ELF-1 (cell line): ENCODE measurements around the gene BACE2.
A peak's percentile ranks its signal among the peaks of the same experiment; 100 is the strongest.

Source experiments
- DNase-seq: peaks from one replicate; pipeline ENCODE4 v3.0.0-alpha.2; 2016; ENCODE audit warnings: low read depth, low spot score

The BACE2 gene

GRCh38 chr21:41148798-41149197, 19.2 kb upstream of the BACE2 start:
- DNase-seq = no peak

GRCh38 chr21:41149199-41149598, 18.8 kb upstream of the BACE2 start:
- DNase-seq = no peak

- no peak for DNase-seq
Observed at GRCh38 chr21:41152147-41152546, 15.8 kb upstream of the BACE2 start.

GRCh38 chr21:41153443-41153842, 14.5 kb upstream of the BACE2 start:
- DNase-seq = no peak

- no peak for DNase-seq
Observed at GRCh38 chr21:41156142-41156541, 11.8 kb upstream of the BACE2 start.

- DNase-seq = no peak
Observed at GRCh38 chr21:41158026-41158425, 9.9 kb upstream of the BACE2 start.

- DNase-seq = no peak
Observed at GRCh38 chr21:41160036-41160435, 7.9 kb upstream of the BACE2 start.

GRCh38 chr21:41161428-41161827, 6.5 kb upstream of the BACE2 start:
- no peak for DNase-seq

- no peak for DNase-seq
Observed at GRCh38 chr21:41162096-41162495, 5.9 kb upstream of the BACE2 start.

- no peak for DNase-seq
Observed at GRCh38 chr21:41163091-41163490, 4.9 kb upstream of the BACE2 start.

GRCh38 chr21:41164052-41164451, 3.9 kb upstream of the BACE2 start:
- no peak for DNase-seq

- DNase-seq = no peak
Observed at GRCh38 chr21:41164981-41165655, 2.8 kb upstream of the BACE2 start.

- DNase-seq = no peak
Observed at GRCh38 chr21:41166884-41167283, 1.1 kb upstream of the BACE2 start.

GRCh38 chr21:41168391-41169257, 664 bp downstream of the BACE2 start:
- DNase-seq = no peak

- DNase-seq = no peak
Observed at GRCh38 chr21:41169258-41169576, 1.3 kb downstream of the BACE2 start.

GRCh38 chr21:41169701-41170100, 1.7 kb downstream of the BACE2 start:
- DNase-seq = no peak

GRCh38 chr21:41170442-41170841, 2.5 kb downstream of the BACE2 start:
- no peak for DNase-seq

GRCh38 chr21:41170859-41171609, 3.1 kb downstream of the BACE2 start:
- DNase-seq = no peak

- no peak for DNase-seq
Observed at GRCh38 chr21:41175080-41175479, 7.1 kb downstream of the BACE2 start.

GRCh38 chr21:41176846-41177245, 8.9 kb downstream of the BACE2 start:
- DNase-seq = no peak

- no peak for DNase-seq
Observed at GRCh38 chr21:41180752-41181151, 12.8 kb downstream of the BACE2 start.

- no peak for DNase-seq
Observed at GRCh38 chr21:41182547-41182946, 14.6 kb downstream of the BACE2 start.

- peak; percentile 89 for DNase-seq
Observed at GRCh38 chr21:41183575-41183974, 15.6 kb downstream of the BACE2 start.
